ENCODE results near the gene SLC28A1.
"Not testable (repeated sequence)": the region's sequence is repeated elsewhere in the genome, so short reads cannot be mapped to it uniquely, and the experiment has no call there.

The SLC28A1 gene

GRCh38 chr15:84862214-84862975 is 22.1 kb upstream of the SLC28A1 start:
- DNase-seq = no peak
- no peak for ATAC-seq

GRCh38 chr15:84863565-84864443 is 20.7 kb upstream of the SLC28A1 start:
- ATAC-seq = no peak
- DNase-seq = no peak

GRCh38 chr15:84864444-84864795 is 20.0 kb upstream of the SLC28A1 start:
- no peak for ATAC-seq
- no peak for DNase-seq

GRCh38 chr15:84865074-84865569 is 19.3 kb upstream of the SLC28A1 start:
- DNase-seq = no peak
- no peak for ATAC-seq

- no peak for ATAC-seq
- no peak for DNase-seq
Observed at GRCh38 chr15:84868037-84868880, 16.2 kb upstream of the SLC28A1 start.

GRCh38 chr15:84869510-84869909 is 15.0 kb upstream of the SLC28A1 start:
- ATAC-seq = no peak
- DNase-seq = no peak

GRCh38 chr15:84871428-84871985 is 13.0 kb upstream of the SLC28A1 start:
- DNase-seq (no peak), ATAC-seq (no peak)

- ATAC-seq = no peak
- no peak for DNase-seq
Observed at GRCh38 chr15:84872009-84872910, 12.2 kb upstream of the SLC28A1 start.

GRCh38 chr15:84873997-84874396 is 10.5 kb upstream of the SLC28A1 start:
- ATAC-seq = no peak
- DNase-seq = no peak

- ATAC-seq (no peak), DNase-seq (no peak)
Observed at GRCh38 chr15:84874981-84875699, 9.3 kb upstream of the SLC28A1 start.

GRCh38 chr15:84876269-84876668 is 8.2 kb upstream of the SLC28A1 start:
- ATAC-seq (no peak), DNase-seq (no peak)

- not testable (repeated sequence) for ATAC-seq, DNase-seq
Observed at GRCh38 chr15:84877701-84878100, 6.8 kb upstream of the SLC28A1 start.

- DNase-seq (peak; percentile 72), ATAC-seq (peak; percentile 84)
Observed at GRCh38 chr15:84878504-84878903, 6.0 kb upstream of the SLC28A1 start.

GRCh38 chr15:84879088-84879780 is 5.2 kb upstream of the SLC28A1 start:
- ATAC-seq (no peak), DNase-seq (no peak)

- DNase-seq (no peak), ATAC-seq (no peak)
Observed at GRCh38 chr15:84880007-84880406, 4.5 kb upstream of the SLC28A1 start.

GRCh38 chr15:84880822-84881519 is 3.5 kb upstream of the SLC28A1 start:
- DNase-seq (no peak), ATAC-seq (no peak)

- ATAC-seq = no peak
- no peak for DNase-seq
Observed at GRCh38 chr15:84881520-84881830, 3.0 kb upstream of the SLC28A1 start.

GRCh38 chr15:84883466-84883865 is 996 bp upstream of the SLC28A1 start:
- no peak for ATAC-seq
- DNase-seq = no peak

GRCh38 chr15:84885801-84886200 is 1.3 kb downstream of the SLC28A1 start:
- no peak for ATAC-seq
- no peak for DNase-seq
